ENCODE data around the gene TSHZ1.

The TSHZ1 gene

DNA sequence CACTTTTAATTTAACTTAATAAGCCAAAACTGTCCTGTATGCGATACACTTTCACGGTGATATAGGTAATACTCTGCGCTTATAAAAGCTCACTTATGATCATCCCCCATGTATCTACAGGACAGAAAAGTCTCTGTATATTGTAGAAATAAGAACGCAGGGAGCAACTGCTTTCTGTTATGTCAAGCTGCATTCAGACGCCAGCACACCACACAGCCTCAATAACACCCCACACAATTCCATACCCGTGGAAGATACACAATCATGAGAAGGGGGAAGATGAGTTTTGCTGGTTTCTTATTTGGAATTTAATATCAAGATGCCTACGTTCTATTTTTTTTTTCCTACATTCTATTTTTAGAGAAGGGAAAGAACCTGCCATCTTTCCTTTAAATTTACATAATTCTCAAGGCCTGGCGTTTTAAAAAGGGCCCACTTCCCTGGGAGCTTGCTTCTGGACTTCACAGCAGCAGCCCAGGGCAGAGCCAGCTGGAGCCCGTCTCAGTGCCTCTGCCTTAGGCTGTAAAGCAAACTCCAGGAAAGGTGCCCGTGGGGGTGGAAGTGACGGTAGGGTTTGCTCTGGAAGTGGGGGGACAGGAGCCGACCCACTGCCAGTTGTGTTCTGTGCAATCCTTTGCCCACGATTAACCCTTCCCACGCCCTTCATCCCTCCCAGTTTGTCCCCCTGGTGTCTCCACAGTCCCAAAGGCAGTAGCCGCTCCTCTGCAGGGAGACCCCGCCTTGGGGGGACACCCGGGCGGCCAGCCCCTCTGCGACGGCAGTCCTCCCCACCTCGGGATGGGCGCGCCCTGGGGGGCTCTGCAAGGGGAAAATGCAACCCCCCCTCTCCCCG is 7.0 kb upstream of the TSHZ1 start:
- TF ChIP-seq, protein P1, sequence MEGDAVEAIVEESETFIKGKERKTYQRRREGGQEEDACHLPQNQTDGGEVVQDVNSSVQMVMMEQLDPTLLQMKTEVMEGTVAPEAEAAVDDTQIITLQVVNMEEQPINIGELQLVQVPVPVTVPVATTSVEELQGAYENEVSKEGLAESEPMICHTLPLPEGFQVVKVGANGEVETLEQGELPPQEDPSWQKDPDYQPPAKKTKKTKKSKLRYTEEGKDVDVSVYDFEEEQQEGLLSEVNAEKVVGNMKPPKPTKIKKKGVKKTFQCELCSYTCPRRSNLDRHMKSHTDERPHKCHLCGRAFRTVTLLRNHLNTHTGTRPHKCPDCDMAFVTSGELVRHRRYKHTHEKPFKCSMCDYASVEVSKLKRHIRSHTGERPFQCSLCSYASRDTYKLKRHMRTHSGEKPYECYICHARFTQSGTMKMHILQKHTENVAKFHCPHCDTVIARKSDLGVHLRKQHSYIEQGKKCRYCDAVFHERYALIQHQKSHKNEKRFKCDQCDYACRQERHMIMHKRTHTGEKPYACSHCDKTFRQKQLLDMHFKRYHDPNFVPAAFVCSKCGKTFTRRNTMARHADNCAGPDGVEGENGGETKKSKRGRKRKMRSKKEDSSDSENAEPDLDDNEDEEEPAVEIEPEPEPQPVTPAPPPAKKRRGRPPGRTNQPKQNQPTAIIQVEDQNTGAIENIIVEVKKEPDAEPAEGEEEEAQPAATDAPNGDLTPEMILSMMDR (conservative IDR thresholded peaks at IDR 0.05; ENCODE audit: low read depth, low read length) = no peak
- H3K4me3 ChIP-seq (ENCODE audit: low read depth, low read length) = peak overlapping the region; percentile 56
- no peak for DNase-seq (ENCODE audit: low read depth)

DNA sequence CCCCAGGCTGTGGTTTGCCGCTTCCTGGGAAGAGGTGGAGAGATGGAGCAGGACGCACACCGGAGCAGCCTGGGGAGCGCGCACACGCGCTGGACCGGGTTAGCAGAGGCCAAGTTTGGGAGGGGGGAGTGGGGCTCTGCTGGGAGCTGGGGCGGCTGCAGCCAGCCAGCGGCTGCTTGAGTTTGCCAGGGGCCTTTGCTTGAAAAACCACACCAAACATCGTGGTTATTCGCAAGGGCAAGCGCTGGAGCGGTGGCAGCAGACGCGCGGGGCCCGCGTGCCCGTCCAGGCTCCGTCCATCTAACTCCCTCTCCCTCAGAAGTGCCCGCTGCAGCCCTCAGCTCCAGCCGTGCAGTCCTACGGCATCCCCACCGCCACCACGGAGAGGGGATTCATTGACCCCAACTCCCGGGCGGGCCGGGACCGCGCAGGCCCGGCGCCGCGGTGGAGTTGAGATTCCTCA is 6.3 kb upstream of the TSHZ1 start:
- DNase-seq (ENCODE audit: low read depth) = peak; percentile 32
- peak overlapping the region; percentile 56 for H3K4me3 ChIP-seq (ENCODE audit: low read depth, low read length)
- TF ChIP-seq, protein P1 (conservative IDR thresholded peaks at IDR 0.05; ENCODE audit: low read depth, low read length) = no peak

DNA sequence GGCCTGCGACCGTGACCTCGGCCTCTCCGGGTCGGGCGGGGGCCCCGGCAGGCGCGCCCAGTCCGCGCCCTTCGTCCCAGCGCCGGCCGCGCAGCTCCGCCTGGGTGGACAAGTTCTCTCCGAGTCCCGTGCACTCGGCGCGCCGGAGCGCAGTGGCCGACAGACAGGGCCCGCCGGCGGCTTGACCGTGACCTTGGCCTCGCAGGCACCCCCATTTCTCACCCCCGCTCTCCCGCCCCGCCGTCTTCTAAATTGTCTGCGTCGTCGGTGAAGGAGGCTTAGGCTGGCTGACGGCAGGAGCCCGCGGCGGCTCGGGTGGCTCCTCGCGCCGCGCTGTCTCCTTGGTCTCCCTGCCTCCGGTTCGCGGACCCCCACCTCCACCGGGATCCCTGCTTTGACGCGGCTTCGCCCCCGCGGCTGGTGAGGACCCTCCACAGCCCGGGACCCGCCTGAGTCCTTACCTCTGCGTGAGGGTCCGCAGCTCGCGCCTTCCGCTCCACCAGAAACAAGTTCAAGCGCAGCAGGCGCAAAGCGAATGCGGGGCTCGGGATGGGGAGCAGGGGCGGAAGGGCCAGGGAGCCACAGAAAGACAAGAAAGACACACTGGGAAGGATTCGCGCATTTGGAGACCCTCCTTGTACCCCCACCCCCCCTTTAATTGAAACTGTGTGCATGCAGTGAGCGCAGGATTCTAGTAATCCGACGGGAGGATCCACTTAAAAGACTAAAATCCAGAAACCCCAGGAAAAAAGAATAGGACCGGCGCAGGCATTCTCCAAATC is 5.7 kb upstream of the TSHZ1 start:
- DNase-seq (ENCODE audit: low read depth) = no peak

DNA sequence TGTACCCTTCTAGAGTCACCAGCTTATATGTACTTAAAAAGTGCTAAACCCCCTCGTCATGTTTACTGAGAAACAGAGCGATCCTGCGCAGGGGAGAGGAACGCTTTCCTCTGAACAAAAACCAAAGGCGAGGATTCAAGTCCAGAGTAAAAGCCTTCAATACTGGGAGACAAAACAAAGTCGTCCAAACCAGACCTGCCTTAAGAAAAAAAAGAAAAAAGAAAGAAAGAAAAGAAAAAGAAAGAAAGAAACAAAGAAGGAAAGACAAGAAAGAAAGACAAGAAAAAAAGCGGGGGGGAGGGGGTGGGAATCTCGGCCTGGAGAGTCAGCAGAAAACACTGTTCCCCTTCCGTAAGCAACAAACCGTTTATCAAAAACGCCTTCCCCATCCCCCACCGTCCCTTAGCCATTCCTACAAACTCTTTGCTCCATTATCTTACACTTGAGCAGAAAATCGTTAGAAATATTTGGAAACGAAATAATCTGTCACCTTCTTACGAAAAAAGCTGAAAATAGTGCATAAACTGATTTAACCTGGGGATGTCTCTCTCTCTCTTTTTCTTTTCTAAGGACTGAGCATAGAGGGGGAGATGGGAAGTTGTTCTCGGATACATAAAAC is 5.0 kb upstream of the TSHZ1 start:
- no peak for DNase-seq (ENCODE audit: low read depth)
- peak overlapping the region; percentile 56 for H3K4me3 ChIP-seq (ENCODE audit: low read depth, low read length)
- TF ChIP-seq, protein P1 (conservative IDR thresholded peaks at IDR 0.05; ENCODE audit: low read depth, low read length) = no peak

More for the DNA sequence above, 5.7 kb upstream of the TSHZ1 start:
- peak overlapping the region; percentile 56 for H3K4me3 ChIP-seq (ENCODE audit: low read depth, low read length)
- TF ChIP-seq, protein P1 (conservative IDR thresholded peaks at IDR 0.05; ENCODE audit: low read depth, low read length) = no peak

DNA sequence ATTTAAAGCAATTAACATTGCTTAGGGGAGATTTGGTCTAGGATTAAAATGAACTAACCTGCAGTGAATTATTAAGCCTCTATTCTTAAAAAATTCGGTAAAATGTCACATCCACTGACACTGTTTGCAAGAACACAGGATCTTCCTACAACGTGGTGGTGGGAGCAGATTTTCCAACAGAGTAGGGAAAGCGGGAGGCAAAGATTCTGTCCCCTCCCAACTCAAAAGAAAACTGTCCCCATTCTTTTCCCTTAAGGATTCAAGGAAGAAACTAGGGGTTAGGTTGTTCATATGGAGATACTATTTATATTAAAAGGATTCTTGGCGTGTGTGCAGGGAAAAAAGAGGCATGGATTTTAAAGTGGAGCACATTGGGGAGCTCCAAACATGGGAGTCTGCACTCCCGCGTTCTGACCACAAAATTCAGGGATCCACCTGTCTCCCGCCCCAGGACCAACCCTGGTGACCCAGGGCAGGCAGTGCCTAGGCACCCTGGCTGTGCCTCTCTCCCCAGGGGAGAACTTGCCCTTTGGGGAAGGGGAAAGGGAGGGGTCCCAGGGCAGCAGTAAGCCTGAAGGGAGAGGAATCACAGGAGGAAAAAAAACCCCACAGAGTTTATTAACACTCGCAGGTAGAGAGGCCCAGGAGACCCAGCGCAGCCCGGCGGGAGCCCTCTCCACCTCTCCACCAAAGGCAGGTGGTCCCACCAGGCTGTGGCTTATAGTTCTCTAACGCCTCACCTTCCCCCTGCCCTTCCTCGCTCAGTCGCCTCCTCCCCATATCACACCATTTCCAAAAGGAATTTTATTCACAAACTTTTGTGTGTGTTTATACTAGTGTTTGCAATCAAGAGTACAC is 3.9 kb upstream of the TSHZ1 start:
- no peak for DNase-seq (ENCODE audit: low read depth)
- TF ChIP-seq, protein P1 (conservative IDR thresholded peaks at IDR 0.05; ENCODE audit: low read depth, low read length) = no peak
- H3K4me3 ChIP-seq (ENCODE audit: low read depth, low read length) = peak overlapping the region; percentile 9

Measured in choroid plexus epithelial cell (primary cell).